Kasumi-1 (cell line): Measurements from ENCODE around the gene GOLGA5.
"Not testable (repeated sequence)": the region's sequence is repeated elsewhere in the genome, so short reads cannot be mapped to it uniquely, and the experiment has no call there.

ENCODE experiments used
- DNase-seq, 2 experiments: peaks; one replicate each; lab custom pipeline; 2025; lab: John Stamatoyannopoulos, UW

The GOLGA5 gene

GRCh38 chr14:92793709-92794546 is at the start of gene GOLGA5:
Gene GOLGA5, plus strand, starts transcription at chr14:92794305. Its CDS starts 3,133 bp downstream, at chr14:92797438.
- DNase-seq = peak; percentile 90 to 97

- DNase-seq = no peak
These were observed 46.3 kb upstream of the GOLGA5 start for GRCh38 chr14:92747701-92748258.

DNA sequence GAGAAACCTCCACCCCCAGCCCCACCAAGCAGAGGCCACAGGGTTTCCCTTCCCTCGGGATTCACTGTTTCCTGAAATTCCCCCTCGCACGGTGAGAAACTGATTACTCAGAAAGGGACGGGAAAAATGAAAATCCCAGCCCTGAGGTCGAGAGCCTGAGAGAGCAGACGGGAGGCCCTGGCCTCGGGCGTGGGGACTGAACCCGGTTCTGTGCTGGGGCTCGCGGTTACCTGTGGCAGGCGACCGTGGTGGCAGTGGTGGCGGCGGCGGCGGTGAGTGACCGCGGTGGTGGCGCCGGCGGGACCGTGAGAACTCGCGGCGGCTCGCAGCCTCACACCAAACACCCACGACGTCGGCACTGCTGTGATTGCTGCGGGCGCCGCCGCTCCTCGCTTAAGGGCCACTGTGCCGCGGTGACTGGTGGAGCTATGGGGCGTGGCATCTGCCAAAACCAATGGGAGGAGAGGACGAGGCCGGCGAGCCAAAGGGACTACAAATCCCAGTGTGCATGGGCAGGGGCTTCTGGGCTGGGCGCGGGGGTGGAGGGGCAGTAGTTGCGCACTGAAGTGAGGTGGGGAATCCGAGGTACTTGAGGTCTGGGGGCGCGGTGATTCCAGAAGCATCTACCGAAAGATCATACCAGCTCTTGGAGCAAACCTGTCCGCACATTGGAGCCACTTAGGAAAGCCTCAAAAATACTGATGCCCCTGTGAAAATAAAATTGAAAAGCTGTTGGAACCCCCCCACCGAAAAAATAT is 45.7 kb upstream of the GOLGA5 start, which contains the start of gene LGMN:
LGMN (minus strand) TSS at position 369 of the 758 bp plus-strand sequence. CDS start 15,841 bp downstream, outside the sequence.
- no peak for DNase-seq

DNA sequence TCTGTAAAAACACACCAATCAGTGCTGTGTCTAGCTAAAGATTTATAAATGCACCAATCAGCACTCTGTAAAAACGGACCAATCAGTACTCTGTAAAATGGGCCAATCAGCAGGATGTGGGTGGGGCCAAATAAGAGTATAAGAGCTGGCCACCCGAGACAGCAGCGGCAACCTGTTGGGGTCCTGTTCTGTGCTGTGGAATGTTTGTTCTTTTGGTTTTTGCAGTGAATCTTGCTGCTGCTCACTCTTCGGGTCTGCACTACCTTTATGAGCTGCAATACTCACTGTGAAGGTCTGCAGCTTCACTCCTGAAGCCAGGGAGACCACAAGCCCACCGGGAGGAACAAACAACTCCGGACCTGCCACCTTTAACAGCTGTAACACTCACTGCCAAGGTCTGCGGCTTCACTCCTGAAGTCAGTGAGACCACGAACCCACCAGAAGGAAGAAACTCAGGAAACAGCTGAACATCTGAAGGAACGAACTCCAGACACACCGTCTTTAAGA is 43.8 kb upstream of the GOLGA5 start:
- peak; percentile 46 to 66 for DNase-seq

DNA sequence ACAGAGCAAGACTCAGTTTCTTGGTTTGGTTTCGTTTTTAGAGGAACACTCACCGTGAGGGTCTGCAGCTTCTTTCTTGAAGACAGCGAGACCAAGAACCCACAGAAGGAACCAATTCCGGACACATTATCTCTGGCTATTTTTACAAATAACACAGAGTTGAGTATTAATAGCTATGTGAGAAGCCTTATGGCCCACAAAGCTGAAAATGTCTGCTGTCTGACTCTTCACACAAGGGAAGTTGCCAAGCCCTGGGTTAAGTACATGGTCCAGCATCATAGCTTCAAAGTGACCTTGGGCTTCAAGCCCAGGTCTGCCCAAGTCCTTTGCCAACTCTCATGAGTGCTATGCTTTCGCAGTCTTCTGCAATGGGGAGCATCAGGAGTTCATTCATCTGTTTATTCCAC is 43.1 kb upstream of the GOLGA5 start:
- DNase-seq = no peak

DNA sequence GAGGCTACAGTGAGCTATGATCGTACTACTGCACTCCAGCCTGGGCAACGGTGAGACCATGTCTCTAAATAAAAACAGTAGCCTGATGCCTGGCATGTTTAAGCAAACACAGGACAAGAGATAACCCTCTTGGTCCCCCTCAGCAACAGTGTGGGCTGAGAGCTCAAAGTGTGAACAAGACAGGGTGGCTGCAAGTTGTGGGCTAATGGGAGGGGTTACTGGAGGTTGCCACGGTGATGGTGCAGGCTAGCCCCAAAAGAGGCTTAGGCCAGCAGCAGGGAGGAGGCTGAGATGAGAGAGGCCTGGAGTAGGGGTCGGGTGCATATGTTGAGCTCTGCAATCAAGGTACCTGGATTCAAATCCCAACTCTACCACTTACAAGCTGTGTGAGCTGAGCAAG is 42.3 kb upstream of the GOLGA5 start:
- DNase-seq = no peak

DNA sequence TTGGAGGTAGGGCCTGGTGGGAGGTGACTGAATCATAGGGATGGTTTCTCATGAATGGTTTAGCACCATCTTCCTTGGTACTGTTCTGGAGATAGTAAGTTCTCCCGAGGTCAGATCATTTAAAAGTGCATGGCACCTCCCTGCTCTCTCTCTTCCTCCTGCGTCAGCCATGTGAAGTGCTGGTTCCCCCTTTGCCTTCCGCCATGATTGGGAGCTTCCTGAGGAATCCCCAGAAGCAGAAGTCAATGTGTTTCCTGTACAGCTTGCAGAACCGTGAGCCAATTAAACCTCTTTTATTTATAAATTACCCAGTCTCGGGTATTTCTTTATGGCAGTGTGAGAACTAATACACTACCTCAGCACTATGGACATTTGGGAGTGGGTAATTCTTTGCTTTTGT is 40.9 kb upstream of the GOLGA5 start:
- DNase-seq = peak; percentile 90

- DNase-seq = no peak
These were observed 39.1 kb upstream of the GOLGA5 start for GRCh38 chr14:92754966-92755365.

DNA sequence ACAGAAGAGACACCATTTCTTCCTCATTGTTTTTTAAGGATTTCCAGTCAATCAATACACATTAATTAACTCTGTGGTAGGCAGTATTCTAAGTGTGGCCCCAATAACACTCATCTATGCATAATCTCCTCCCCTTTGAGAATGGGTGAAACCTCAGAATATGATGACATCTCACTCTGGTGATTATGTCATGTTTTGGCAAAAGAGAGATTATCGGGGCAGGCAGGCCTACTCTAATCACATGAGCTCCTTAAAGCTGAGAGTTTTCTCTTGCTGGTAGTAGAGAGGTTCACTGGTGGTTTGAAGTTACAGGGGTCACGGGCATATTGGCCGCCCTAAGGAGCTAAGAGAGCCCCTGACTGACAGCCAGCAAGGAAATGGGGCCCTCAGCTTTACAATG is 38.6 kb upstream of the GOLGA5 start:
- no peak for DNase-seq

DNA sequence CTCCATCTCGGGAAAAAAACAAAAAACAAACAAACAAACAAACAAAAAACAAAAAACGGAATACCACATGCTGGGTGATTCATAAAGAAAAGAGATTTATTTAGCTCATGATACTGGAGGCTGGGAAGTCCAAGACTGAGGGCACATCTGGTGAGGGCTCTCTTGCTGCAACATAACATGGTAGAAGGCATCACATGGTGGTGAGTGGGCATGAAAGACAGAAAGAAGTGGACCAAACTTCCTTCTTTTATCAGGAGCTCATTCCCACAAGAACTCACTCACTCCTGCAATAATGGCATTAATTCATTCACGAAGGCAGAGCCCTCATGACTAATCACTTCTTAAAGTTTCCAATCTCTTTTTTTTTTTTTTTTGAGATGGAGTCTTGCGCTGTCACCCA is 37.7 kb upstream of the GOLGA5 start:
- no peak for DNase-seq

- no peak for DNase-seq
These were observed 34.8 kb upstream of the GOLGA5 start for GRCh38 chr14:92759300-92759678.

- no peak for DNase-seq
These were observed 34.2 kb upstream of the GOLGA5 start for GRCh38 chr14:92759679-92760523.

GRCh38 chr14:92760524-92760805 is 33.6 kb upstream of the GOLGA5 start:
- no peak for DNase-seq

DNA sequence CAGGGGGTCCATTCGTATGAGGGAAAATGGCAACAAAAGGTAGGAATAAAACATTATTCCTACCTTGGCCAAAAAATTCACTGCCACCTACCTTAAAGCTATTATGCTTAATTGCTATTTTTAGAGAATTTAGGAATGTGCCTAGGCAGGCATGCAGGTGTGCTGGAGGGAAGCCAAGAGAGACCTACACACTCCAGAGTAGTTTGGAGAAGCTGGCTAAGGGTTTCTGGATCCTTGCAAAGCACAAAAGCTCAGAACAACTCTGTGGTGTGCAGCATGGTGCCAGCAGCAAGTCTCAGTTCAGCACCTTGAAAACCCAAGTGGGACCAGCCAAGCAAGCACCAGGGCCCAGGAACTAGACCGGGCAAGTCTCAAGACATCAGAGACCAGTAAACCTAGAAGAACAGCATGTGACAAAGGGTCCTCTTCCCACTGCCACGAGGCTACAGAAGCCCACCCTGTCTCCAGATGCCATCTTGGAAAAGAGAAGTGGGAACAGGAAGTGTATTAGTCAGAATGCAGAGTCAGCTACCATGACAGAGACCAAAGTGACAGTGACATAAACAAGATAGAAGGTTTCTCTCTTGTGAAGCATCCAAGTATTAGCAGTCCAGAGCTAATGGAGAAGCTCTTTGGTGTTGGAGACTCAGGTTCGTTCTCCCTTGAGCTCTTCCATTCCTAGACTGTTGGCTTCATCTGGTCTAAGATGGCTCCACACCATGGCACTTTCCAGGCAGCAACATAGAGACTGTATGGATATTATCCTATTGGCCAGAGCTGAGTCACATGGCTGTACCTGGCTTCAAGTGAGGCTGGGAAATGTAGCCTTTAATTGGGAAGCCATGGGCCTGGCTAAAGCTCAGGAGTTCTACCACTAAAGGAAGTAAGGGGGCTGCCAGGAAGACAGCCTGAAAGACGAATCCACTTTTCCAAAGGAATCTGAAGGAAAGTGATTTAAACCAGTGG is 30.2 kb upstream of the GOLGA5 start:
- not testable (repeated sequence) for DNase-seq

DNA sequence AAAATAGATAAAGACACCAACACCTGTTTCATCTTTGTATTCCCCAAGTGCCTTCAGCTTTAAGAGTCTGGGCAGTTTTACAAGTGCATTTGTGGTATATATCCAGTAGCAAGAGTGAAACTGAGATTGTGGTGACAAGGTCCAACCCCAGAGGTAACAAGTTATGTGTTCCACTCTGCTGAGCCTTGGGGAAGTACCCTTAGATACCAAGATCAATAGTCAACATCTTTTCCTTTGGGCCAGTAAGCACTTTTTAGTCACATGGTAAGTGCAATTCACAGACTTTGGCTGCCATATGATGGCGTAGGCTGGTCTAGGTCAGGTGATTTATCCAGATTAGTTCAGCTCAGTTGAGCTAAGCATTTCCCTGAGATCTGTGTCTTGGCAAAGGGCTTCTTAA is 25.9 kb upstream of the GOLGA5 start:
- DNase-seq = not testable (repeated sequence)

DNA sequence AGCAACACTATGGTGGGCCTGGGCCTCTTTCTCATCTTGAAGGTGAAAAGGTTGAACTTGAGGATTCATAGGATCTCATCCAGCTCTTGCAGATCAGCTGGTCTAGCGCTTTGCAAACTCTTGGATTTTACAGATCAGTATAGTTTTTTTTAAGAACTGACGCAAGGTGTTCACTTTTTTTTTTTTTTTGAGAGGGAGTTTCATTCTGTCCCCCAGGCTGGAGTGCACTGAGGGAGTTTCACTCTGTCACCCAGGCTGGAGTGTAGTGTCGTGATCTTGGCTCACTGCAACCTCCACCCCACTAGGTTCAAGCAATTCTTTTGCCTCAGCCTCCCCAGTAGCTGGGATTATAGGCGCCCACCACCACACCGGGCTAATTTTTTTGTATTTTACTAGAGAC is 25.3 kb upstream of the GOLGA5 start:
- DNase-seq = no peak

GRCh38 chr14:92770484-92770883 is 23.6 kb upstream of the GOLGA5 start:
- DNase-seq = no peak

GRCh38 chr14:92774572-92774971 is 19.5 kb upstream of the GOLGA5 start:
- no peak for DNase-seq

GRCh38 chr14:92775292-92775691 is 18.8 kb upstream of the GOLGA5 start:
- DNase-seq = not testable (repeated sequence)

DNA sequence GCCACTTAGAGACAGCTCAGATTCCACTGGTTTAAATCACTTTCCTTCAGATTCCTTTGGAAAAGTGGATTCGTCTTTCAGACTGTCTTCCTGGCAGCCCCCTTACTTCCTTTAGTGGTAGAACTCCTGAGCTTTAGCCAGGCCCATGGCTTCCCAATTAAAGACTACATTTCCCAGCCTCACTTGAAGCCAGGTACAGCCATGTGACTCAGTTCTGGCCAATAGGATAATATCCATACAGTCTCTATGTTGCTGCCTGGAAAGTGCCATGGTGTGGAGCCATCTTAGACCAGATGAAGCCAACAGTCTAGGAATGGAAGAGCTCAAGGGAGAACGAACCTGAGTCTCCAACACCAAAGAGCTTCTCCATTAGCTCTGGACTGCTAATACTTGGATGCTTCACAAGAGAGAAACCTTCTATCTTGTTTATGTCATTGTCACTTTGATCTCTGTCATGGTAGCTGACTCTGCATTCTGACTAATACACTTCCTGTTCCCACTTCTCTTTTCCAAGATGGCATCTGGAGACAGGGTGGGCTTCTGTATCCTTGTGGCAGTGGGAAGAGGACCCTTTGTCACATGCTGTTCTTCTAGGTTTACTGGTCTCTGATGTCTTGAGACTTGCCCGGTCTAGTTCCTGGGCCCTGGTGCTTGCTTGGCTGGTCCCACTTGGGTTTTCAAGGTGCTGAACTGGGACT is 15.1 kb upstream of the GOLGA5 start:
- not testable (repeated sequence) for DNase-seq
